CD8-positive, alpha-beta memory T cell (primary cell): ENCODE results near the gene LRBA. TPM values are rescaled to one million over a fixed set of nuclear protein-coding genes. Genes with fewer than 3 reads are reported as not detected.

Experiments used
- CTCF ChIA-PET: fragments of 350-600 bp; sonication (Branson Sonifier 250); formaldehyde crosslinking; loops from one replicate; lab custom pipeline; 2021; ENCODE audit warnings: antibody characterized with exemption; lab: Charles Lee
- POLR2A ChIA-PET: fragments of 350-600 bp; sonication (Branson Sonifier 250); formaldehyde crosslinking; loops from one replicate; lab custom pipeline; 2021; ENCODE audit warnings: antibody characterized with exemption; lab: Charles Lee
- DNase-seq, 5 donors: peaks; one replicate each; pipeline versions ENCODE4 v3.0.0 to v3.0.0-alpha.2; 2020 to 2022; ENCODE audit warnings: mixed read lengths in 1 of 5
- H3K27ac ChIP-seq: one replicate; pipeline ENCODE4 v1.7.0; 2013; ENCODE audit warnings: low read depth, mild to moderate bottlenecking, low read length, moderate library complexity
- H3K27me3 ChIP-seq: 2 replicates; pipeline ENCODE4 v1.7.0; 2013; ENCODE audit warnings: low read length, mild to moderate bottlenecking; ENCODE audit not compliant: insufficient read depth, poor library complexity, severe bottlenecking
- H3K36me3 ChIP-seq: 2 replicates; pipeline ENCODE4 v1.7.0; 2013; ENCODE audit warnings: mild to moderate bottlenecking, low read length, moderate library complexity; ENCODE audit not compliant: insufficient read depth
- H3K4me1 ChIP-seq: 2 replicates; pipeline ENCODE4 v1.7.0; 2013; ENCODE audit warnings: mild to moderate bottlenecking, low read length, moderate library complexity; ENCODE audit not compliant: insufficient read depth
- H3K4me3 ChIP-seq: 2 replicates; pipeline ENCODE4 v1.7.0; 2013; ENCODE audit warnings: mild to moderate bottlenecking, low read length
- H3K9me3 ChIP-seq: 2 replicates; pipeline ENCODE4 v1.7.0; 2013; ENCODE audit warnings: mild to moderate bottlenecking, low read length
- H3K27ac Mint-ChIP-seq, 8 donors: one replicate each; pipeline ENCODE4 v1.8.0; 2020 to 2021; ENCODE audit warnings: mixed read lengths in 8 of 8, mild to moderate bottlenecking in 6 of 8, inconsistent platforms in 3 of 8, moderate library complexity in 3 of 8
- H3K27me3 Mint-ChIP-seq, 2 donors: one replicate each; pipeline ENCODE4 v1.8.0; 2020 to 2021; ENCODE audit warnings: mixed read lengths in 2 of 2, mild to moderate bottlenecking in 1 of 2, moderate library complexity in 1 of 2
- H3K36me3 Mint-ChIP-seq, 3 donors: one replicate each; pipeline ENCODE4 v1.8.0; 2020 to 2021; ENCODE audit warnings: mixed read lengths in 3 of 3, inconsistent platforms in 1 of 3, mild to moderate bottlenecking in 1 of 3
- H3K4me1 Mint-ChIP-seq, 3 donors: one replicate each; pipeline ENCODE4 v1.8.0; 2020 to 2021; ENCODE audit warnings: mixed read lengths in 3 of 3, inconsistent platforms in 1 of 3, mild to moderate bottlenecking in 1 of 3
- H3K4me3 Mint-ChIP-seq, 7 donors: one replicate each; pipeline ENCODE4 v1.8.0; 2020 to 2021; ENCODE audit warnings: mixed read lengths in 7 of 7, mild to moderate bottlenecking in 6 of 7, moderate library complexity in 4 of 7, inconsistent platforms in 2 of 7
- H3K9me3 Mint-ChIP-seq, 5 donors: one replicate each; pipeline ENCODE4 v1.8.0; 2020 to 2022; ENCODE audit warnings: mixed read lengths in 5 of 5, mild to moderate bottlenecking in 3 of 5, moderate library complexity in 2 of 5, inconsistent platforms in 1 of 5
- polyA plus RNA-seq: library from polyadenylated mRNA; unstranded; fragments of 300-500 nt; fragmentation: Illumina TruSeq; gene quantifications from one replicate; pipeline ENCODE4 v1.2.3, GENCODE V29; 2021
- total RNA-seq, 2 experiments: library from RNA; stranded (reverse); gene quantifications; one replicate each; pipeline ENCODE4 v1.2.3, GENCODE V29; 2021

LRBA gene
- total and polyA plus RNA-seq, 3 experiments from 2014 or later: 25.9 to 61.9 (median 56.4) TPM

GRCh38 chr4:150805183-150806025 lies 209.7 kb downstream of the LRBA start:
- Histone ChIP-seq H3K27ac (no peak overlapping the region), H3K27me3 (no peaks in the 10 kb centered on the region), H3K36me3 (no peaks in the 10 kb centered on the region), H3K4me1 (no peaks in the 10 kb centered on the region), H3K9me3 (no peaks in the 10 kb centered on the region), H3K4me3 (no peak overlapping the region)
- DNase-seq: no peak
- H3K27me3 Mint-ChIP-seq: no peaks in the 10 kb centered on the region
- ChIA-PET CTCF (no interaction called here), POLR2A (no interaction called here)
- peaks cover 16 to 36% (median 25%) of the 10 kb centered on the region in 3 donors for H3K4me1 Mint-ChIP-seq
- H3K4me3 Mint-ChIP-seq: peak overlapping the region in 2 of 7 donors; percentile 4 to 59
- peaks cover 10 to 50% (median 11%) of the 10 kb centered on the region in 3 donors for H3K36me3 Mint-ChIP-seq
- H3K9me3 Mint-ChIP-seq: no peaks in the 10 kb centered on the region
- peak overlapping the region in 2 of 8 donors; percentile 70 to 83 for H3K27ac Mint-ChIP-seq

DNA sequence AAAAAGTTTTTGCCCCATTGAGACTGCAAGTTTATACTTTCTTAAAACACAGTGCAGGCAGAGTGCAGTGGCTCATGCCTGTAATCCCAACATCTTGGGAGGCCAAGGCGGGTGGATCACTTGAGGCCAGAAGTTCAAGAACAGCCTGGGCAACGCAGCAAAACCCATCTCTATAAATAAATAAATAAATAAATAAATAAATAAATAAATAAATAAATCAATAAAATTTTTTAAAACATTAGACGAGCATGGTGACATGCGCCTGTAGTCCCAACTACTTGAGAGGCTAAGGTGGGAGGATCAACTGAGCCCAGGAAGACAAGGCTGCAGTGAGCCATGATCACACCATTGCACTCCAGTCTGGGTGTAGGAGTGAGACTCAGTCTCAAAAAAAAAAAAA lies 213.3 kb downstream of the LRBA start:
- peaks cover 12 to 18% (median 15%) of the 10 kb centered on the region in 3 donors for H3K4me1 Mint-ChIP-seq
- peaks cover 11 to 54% (median 15%) of the 10 kb centered on the region in 3 donors for H3K36me3 Mint-ChIP-seq
- no peak overlapping the region for H3K4me3 Mint-ChIP-seq
- Histone ChIP-seq H3K27me3 (no peaks in the 10 kb centered on the region), H3K4me3 (no peak overlapping the region), H3K36me3 (no peaks in the 10 kb centered on the region), H3K4me1 (no peaks in the 10 kb centered on the region), H3K27ac (no peak overlapping the region), H3K9me3 (no peaks in the 10 kb centered on the region)
- H3K27ac Mint-ChIP-seq: no peak overlapping the region
- ChIA-PET POLR2A (no interaction called here), CTCF (no interaction called here)
- no peaks in the 10 kb centered on the region for H3K9me3 Mint-ChIP-seq
- no peaks in the 10 kb centered on the region for H3K27me3 Mint-ChIP-seq
- DNase-seq: no peak

DNA sequence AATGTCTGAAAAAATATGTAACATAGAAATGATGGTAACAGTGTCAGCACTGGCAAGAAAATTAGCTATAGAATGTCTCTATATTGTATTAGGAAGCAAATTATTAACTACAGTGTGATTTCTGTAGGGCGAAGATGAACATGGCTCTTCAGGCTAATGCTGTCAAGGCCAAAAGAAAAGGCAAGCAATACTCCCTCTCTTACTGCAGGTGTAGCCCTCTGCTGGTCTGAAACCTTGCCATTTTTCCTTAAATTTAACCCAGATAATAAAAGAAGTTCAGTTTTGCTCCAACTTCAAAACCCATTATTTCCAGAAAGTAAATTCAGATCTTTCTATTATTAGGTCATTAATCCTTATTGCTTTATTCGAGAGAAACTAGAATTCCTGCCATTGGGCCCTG lies 215.9 kb downstream of the LRBA start:
- H3K4me3 ChIP-seq: no peak overlapping the region
- H3K27me3 Mint-ChIP-seq: no peaks in the 10 kb centered on the region
- H3K4me1 ChIP-seq: no peaks in the 10 kb centered on the region
- H3K27me3 ChIP-seq: no peaks in the 10 kb centered on the region
- H3K9me3 ChIP-seq: no peaks in the 10 kb centered on the region
- no peaks in the 10 kb centered on the region for H3K36me3 ChIP-seq
- H3K27ac Mint-ChIP-seq: no peak overlapping the region
- H3K27ac ChIP-seq: no peak overlapping the region
- H3K9me3 Mint-ChIP-seq: no peaks in the 10 kb centered on the region
- peaks cover 7 to 48% (median 10%) of the 10 kb centered on the region in 3 donors for H3K36me3 Mint-ChIP-seq
- H3K4me1 Mint-ChIP-seq: peaks cover 5 to 8% (median 5%) of the 10 kb centered on the region in 3 donors
- CTCF ChIA-PET: no interaction called here
- no peak for DNase-seq
- POLR2A ChIA-PET: no interaction called here
- H3K4me3 Mint-ChIP-seq: no peak overlapping the region

DNA sequence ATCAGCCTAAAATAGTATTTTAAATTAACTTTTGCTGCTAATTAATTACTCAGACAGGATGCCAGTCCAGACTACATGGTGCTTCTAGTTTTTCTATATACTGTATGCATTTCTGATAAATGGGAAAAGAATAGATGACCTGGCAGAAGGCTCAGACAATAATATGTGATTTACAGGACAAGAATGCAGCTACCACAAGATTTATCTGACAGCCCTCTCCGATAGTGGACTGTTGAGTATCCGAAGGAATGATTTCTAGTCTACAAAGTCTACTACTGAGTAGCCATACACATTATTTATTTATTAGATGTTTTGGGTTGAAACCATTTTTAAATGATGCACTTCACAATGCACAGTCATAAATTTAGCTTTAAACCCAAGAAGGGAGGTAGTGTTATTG lies 220.4 kb downstream of the LRBA start:
- peaks cover 0 to 5% (median 3%) of the 10 kb centered on the region in 3 donors for H3K4me1 Mint-ChIP-seq
- no peak for DNase-seq
- Histone ChIP-seq H3K36me3 (no peaks in the 10 kb centered on the region), H3K9me3 (no peaks in the 10 kb centered on the region), H3K4me1 (no peaks in the 10 kb centered on the region), H3K27ac (no peak overlapping the region), H3K4me3 (no peak overlapping the region), H3K27me3 (no peaks in the 10 kb centered on the region)
- POLR2A ChIA-PET: no interaction called here
- H3K4me3 Mint-ChIP-seq: no peak overlapping the region
- peaks cover 0 to 41% (median 8%) of the 10 kb centered on the region in 3 donors for H3K36me3 Mint-ChIP-seq
- CTCF ChIA-PET: no interaction called here
- no peak overlapping the region for H3K27ac Mint-ChIP-seq
- H3K27me3 Mint-ChIP-seq: no peaks in the 10 kb centered on the region
- H3K9me3 Mint-ChIP-seq: no peaks in the 10 kb centered on the region

DNA sequence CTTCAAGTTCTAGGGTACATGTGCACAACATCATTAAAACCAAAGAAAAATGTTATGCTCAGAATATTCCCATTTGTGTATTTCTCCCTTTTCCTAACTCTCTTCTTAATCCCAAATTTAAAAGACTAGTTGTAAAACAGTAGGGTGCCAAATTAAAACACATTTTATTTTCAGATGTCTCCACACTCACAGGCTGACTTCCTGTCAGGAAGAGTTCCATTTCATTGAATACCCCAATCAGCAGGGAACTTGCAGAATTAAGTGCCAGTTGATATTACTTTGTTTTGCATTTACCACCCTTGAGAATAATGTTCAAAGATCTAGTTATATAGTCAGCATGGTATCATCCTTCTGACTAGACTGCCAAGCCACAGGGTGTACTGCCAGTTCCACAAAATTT lies 225.2 kb downstream of the LRBA start:
- Histone ChIP-seq H3K27ac (no peak overlapping the region), H3K4me3 (no peak overlapping the region), H3K27me3 (no peaks in the 10 kb centered on the region), H3K9me3 (no peaks in the 10 kb centered on the region), H3K4me1 (no peaks in the 10 kb centered on the region), H3K36me3 (no peaks in the 10 kb centered on the region)
- no peaks in the 10 kb centered on the region for H3K27me3 Mint-ChIP-seq
- H3K9me3 Mint-ChIP-seq: no peaks in the 10 kb centered on the region
- no peak for DNase-seq
- no peak overlapping the region for H3K4me3 Mint-ChIP-seq
- ChIA-PET POLR2A (no interaction called here), CTCF (no interaction called here)
- H3K36me3 Mint-ChIP-seq: peaks cover 0 to 22% (median 6%) of the 10 kb centered on the region in 3 donors
- no peak overlapping the region for H3K27ac Mint-ChIP-seq
- no peaks in the 10 kb centered on the region for H3K4me1 Mint-ChIP-seq

DNA sequence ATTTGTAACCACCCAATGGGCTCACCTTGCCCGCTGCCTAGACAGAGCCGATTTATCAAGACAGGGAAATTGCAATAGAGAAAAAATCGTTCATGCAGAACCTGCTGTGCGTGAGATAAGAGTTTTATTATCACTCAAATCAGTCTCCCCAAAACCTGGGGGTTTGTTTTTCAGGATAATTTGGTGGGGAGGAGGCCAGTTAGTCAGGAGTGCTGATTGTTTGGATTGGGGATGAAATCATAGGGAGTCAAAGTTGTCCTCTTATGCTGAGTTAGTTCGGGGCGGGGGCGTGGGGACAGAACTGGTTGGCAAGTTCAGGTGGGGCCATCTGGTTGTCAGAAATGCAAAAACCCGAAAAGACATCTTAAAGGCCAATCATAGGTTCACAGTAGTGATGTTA lies 230.1 kb downstream of the LRBA start:
- H3K4me3 Mint-ChIP-seq: no peak overlapping the region
- CTCF ChIA-PET: no interaction called here
- H3K4me1 Mint-ChIP-seq: peaks cover 2 to 6% (median 4%) of the 10 kb centered on the region in 3 donors

DNA sequence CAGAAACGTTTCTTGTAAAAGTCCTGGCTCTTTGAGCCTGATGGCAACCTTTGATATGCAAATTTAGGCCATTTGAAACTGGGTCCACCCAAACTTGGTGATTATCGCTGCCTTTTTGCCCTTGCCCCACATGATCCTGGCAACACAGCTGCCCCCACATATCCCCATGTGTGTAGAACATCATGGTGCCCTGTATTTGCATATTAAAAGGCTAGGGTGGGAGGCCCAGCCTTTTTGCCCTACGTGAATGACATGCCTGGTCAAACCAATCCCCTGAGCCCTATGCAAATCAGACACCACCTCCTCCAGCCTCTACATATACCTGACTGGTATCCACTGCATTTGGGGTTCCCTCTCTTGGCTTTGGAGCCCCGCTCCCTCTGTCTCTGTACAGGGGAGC lies 230.8 kb downstream of the LRBA start:
- no peak for DNase-seq
- H3K4me3 Mint-ChIP-seq: no peak overlapping the region
- Histone ChIP-seq H3K27me3 (no peaks in the 10 kb centered on the region), H3K4me3 (no peak overlapping the region), H3K27ac (no peak overlapping the region), H3K9me3 (no peaks in the 10 kb centered on the region), H3K4me1 (no peaks in the 10 kb centered on the region), H3K36me3 (no peaks in the 10 kb centered on the region)
- H3K9me3 Mint-ChIP-seq: no peaks in the 10 kb centered on the region
- H3K36me3 Mint-ChIP-seq: peaks cover 0 to 24% (median 9%) of the 10 kb centered on the region in 3 donors
- ChIA-PET POLR2A (no interaction called here), CTCF (no interaction called here)
- H3K4me1 Mint-ChIP-seq: peaks cover 2 to 6% (median 4%) of the 10 kb centered on the region in 3 donors
- H3K27ac Mint-ChIP-seq: peak overlapping the region in 3 of 8 donors; percentile 23 to 84 (median 36)
- no peaks in the 10 kb centered on the region for H3K27me3 Mint-ChIP-seq

More for the DNA sequence above, 230.1 kb downstream of the LRBA start:
- Mint-ChIP-seq H3K36me3 (peaks cover 0 to 25% (median 9%) of the 10 kb centered on the region in 3 donors), H3K9me3 (no peaks in the 10 kb centered on the region), H3K27me3 (no peaks in the 10 kb centered on the region), H3K27ac (peak overlapping the region in 2 of 8 donors; percentile 51 to 52)
- POLR2A ChIA-PET: no interaction called here
- DNase-seq: no peak
- no peaks in the 10 kb centered on the region for H3K27me3 ChIP-seq
- no peaks in the 10 kb centered on the region for H3K9me3 ChIP-seq
- no peak overlapping the region for H3K27ac ChIP-seq
- H3K36me3 ChIP-seq: no peaks in the 10 kb centered on the region
- no peaks in the 10 kb centered on the region for H3K4me1 ChIP-seq
- no peak overlapping the region for H3K4me3 ChIP-seq

- Mint-ChIP-seq H3K27me3 (no peaks in the 10 kb centered on the region), H3K4me3 (no peak overlapping the region), H3K4me1 (peaks cover 2 to 6% (median 4%) of the 10 kb centered on the region in 3 donors), H3K36me3 (peaks cover 0 to 23% (median 9%) of the 10 kb centered on the region in 3 donors), H3K27ac (no peak overlapping the region), H3K9me3 (no peaks in the 10 kb centered on the region)
- no peaks in the 10 kb centered on the region for H3K36me3 ChIP-seq
- H3K27ac ChIP-seq: no peak overlapping the region
- H3K9me3 ChIP-seq: no peaks in the 10 kb centered on the region
- no peak for DNase-seq
- no peak overlapping the region for H3K4me3 ChIP-seq
- no peaks in the 10 kb centered on the region for H3K27me3 ChIP-seq
- ChIA-PET CTCF (no interaction called here), POLR2A (no interaction called here)
- no peaks in the 10 kb centered on the region for H3K4me1 ChIP-seq
Measured at GRCh38 chr4:150782921-150783320, 232.2 kb downstream of the LRBA start.
